IMR-90 (cell line): ENCODE data around the gene CWF19L1. TPM values are rescaled to one million over a fixed set of nuclear protein-coding genes. Genes with fewer than 3 reads are reported as not detected.

Experiments
- ATAC-seq: fragments of 200-7000 bp; cut with Tn5 transposase; 2 replicates; pipeline ENCODE4 v1.9.1; 2020; ENCODE audit warnings: low read depth, mild to moderate bottlenecking, moderate library complexity
- BruUV-seq: library from RNA; stranded (reverse); fragments of 400-500 nt; replicated peaks from 2 replicates; lab custom pipeline; 2021; lab: Mats Ljungman, UMichigan
- CTCF ChIA-PET: fragments of 300-600 bp; formaldehyde crosslinking; extraction: SDS; loops from one replicate; lab custom pipeline; 2021; ENCODE audit warnings: antibody characterized with exemption; lab: Yijun Ruan, JAX
- POLR2A ChIA-PET: fragments of 300-600 bp; sonication (Branson Sonifier 250); formaldehyde crosslinking; loops from one replicate; lab custom pipeline; 2022; ENCODE audit warnings: antibody characterized with exemption; ENCODE audit not compliant: unreplicated experiment; lab: Charles Lee
- DNase-seq: peaks from one replicate; pipeline ENCODE4 v3.0.0; 2013
- H2AFZ ChIP-seq: replicated peaks from 2 replicates; pipeline ENCODE3; 2013; ENCODE audit warnings: low read length, mild to moderate bottlenecking; ENCODE audit not compliant: poor library complexity
- H2AK5ac ChIP-seq: 2 replicates; pipeline ENCODE4 v1.6.1; 2013; ENCODE audit warnings: low read depth, low read length, inconsistent platforms
- H2AK9ac ChIP-seq: replicated peaks from 2 replicates; pipeline ENCODE3; 2013; ENCODE audit warnings: mild to moderate bottlenecking, low read depth, low read length, moderate library complexity; ENCODE audit not compliant: poor library complexity
- H2BK120ac ChIP-seq: 2 replicates; pipeline ENCODE4 v1.6.1; 2013; ENCODE audit warnings: low read depth, low read length, inconsistent platforms
- H2BK15ac ChIP-seq: 3 replicates; pipeline ENCODE4 v1.6.1; 2013; ENCODE audit warnings: low read depth, low read length, inconsistent platforms
- H2BK20ac ChIP-seq: 2 replicates; pipeline ENCODE4 v1.6.1; 2013; ENCODE audit warnings: low read depth, mild to moderate bottlenecking, inconsistent platforms, low read length, moderate library complexity
- H2BK5ac ChIP-seq: 2 replicates; pipeline ENCODE4 v1.6.1; 2013; ENCODE audit warnings: mild to moderate bottlenecking, low read depth, low read length, inconsistent platforms; ENCODE audit not compliant: poor library complexity, severe bottlenecking
- H3K14ac ChIP-seq: replicated peaks from 2 replicates; pipeline ENCODE4 v1.6.1; 2013; ENCODE audit warnings: low read depth, low read length, inconsistent platforms
- H3K18ac ChIP-seq: 2 replicates; pipeline ENCODE4 v1.6.1; 2013; ENCODE audit warnings: low read depth, low read length, control low read depth
- H3K23ac ChIP-seq: 2 replicates; pipeline ENCODE4 v1.6.1; 2013; ENCODE audit warnings: low read depth, low read length, inconsistent platforms
- H3K27ac ChIP-seq: 2 replicates; pipeline ENCODE4 v1.5.1; 2013; ENCODE audit warnings: mild to moderate bottlenecking, control low read depth, low read length; ENCODE audit not compliant: insufficient read depth
- H3K27me3 ChIP-seq: 2 replicates; pipeline ENCODE4 v1.6.1; 2013; ENCODE audit warnings: low read length; ENCODE audit not compliant: control insufficient read depth, insufficient read depth
- H3K36me3 ChIP-seq: 2 replicates; pipeline ENCODE4 v1.6.1; 2013; ENCODE audit warnings: low read length, mixed read lengths; ENCODE audit not compliant: control insufficient read depth, insufficient read depth
- H3K4ac ChIP-seq: 2 replicates; pipeline ENCODE4 v1.6.1; 2013; ENCODE audit warnings: low read depth, low read length, inconsistent platforms
- H3K4me1 ChIP-seq: 2 replicates; pipeline ENCODE4 v1.6.1; 2013; ENCODE audit warnings: low read length, mixed read lengths; ENCODE audit not compliant: control insufficient read depth, insufficient read depth
- H3K4me2 ChIP-seq: 2 replicates; pipeline ENCODE4 v1.6.1; 2013; ENCODE audit warnings: low read depth, mild to moderate bottlenecking, control low read depth, low read length, moderate library complexity
- H3K4me3 ChIP-seq: 2 replicates; pipeline ENCODE4 v1.5.1; 2013; ENCODE audit warnings: low read depth, mild to moderate bottlenecking, control low read depth, low read length, moderate library complexity; ENCODE audit not compliant: insufficient read depth
- H3K56ac ChIP-seq: 2 replicates; pipeline ENCODE4 v1.6.1; 2013; ENCODE audit warnings: low read length, inconsistent platforms; ENCODE audit not compliant: insufficient read depth; ENCODE audit errors: extremely low read depth
- H3K79me1 ChIP-seq, 2 experiments: 2 replicates each; pipeline ENCODE4 v1.6.1; 2013; ENCODE audit warnings: low read length in 2 of 2, inconsistent platforms in 1 of 2, low read depth in 1 of 2
- H3K9ac ChIP-seq: 2 replicates; pipeline ENCODE4 v1.6.1; 2013; ENCODE audit warnings: low read depth, low read length, control low read depth
- H3K9me1 ChIP-seq: 2 replicates; pipeline ENCODE4 v1.6.1; 2013; ENCODE audit warnings: low read length, inconsistent platforms; ENCODE audit not compliant: insufficient read depth
- H3K9me3 ChIP-seq: 2 replicates; pipeline ENCODE4 v1.6.1; 2013; ENCODE audit warnings: low read length; ENCODE audit not compliant: control insufficient read depth, insufficient read depth
- H4K20me1 ChIP-seq: 2 replicates; pipeline ENCODE4 v1.6.1; 2013; ENCODE audit warnings: low read length, inconsistent platforms; ENCODE audit not compliant: insufficient read depth
- H4K5ac ChIP-seq: 2 replicates; pipeline ENCODE4 v1.6.1; 2013; ENCODE audit warnings: mild to moderate bottlenecking, low read depth, low read length, control low read depth
- H4K8ac ChIP-seq, 2 experiments: 2 replicates each; pipeline ENCODE4 v1.6.1; 2013; ENCODE audit warnings: low read depth in 2 of 2, low read length in 2 of 2, control low read depth in 1 of 2, inconsistent platforms in 1 of 2
- H4K91ac ChIP-seq: 2 replicates; pipeline ENCODE4 v1.6.1; 2013; ENCODE audit warnings: low read depth, low read length, inconsistent platforms; ENCODE audit not compliant: insufficient read depth
- BHLHE40 ChIP-seq: fragments of 150-350 bp; IDR thresholded peaks from 2 replicates; pipeline ENCODE4 v1.6.1; 2016; ENCODE audit warnings: mild to moderate bottlenecking, low read depth, low read length
- CEBPB ChIP-seq: IDR thresholded peaks from 2 replicates; pipeline ENCODE4 v1.6.1; 2012; ENCODE audit warnings: low read depth, low read length, improper control_type of control experiment
- CHD1 ChIP-seq: IDR thresholded peaks from 2 replicates; pipeline ENCODE4 v1.6.1; 2012; ENCODE audit warnings: low read depth, low read length, improper control_type of control experiment
- ELK1 ChIP-seq: fragments of 150-350 bp; IDR thresholded peaks from 2 replicates; pipeline ENCODE4 v1.6.1; 2016; ENCODE audit warnings: low read depth, mild to moderate bottlenecking, low read length, moderate library complexity, borderline replicate concordance
- FOS ChIP-seq: fragments of 150-350 bp; IDR thresholded peaks from 2 replicates; pipeline ENCODE4 v1.6.1; 2016; ENCODE audit warnings: low read depth, low read length
- MAFK ChIP-seq: IDR thresholded peaks from 2 replicates; pipeline ENCODE4 v1.6.1; 2012; ENCODE audit warnings: low read depth, low read length, improper control_type of control experiment
- MAZ ChIP-seq: IDR thresholded peaks from 2 replicates; pipeline ENCODE4 v1.6.1; 2012; ENCODE audit warnings: low read depth, mild to moderate bottlenecking, low read length, improper control_type of control experiment, moderate library complexity, borderline replicate concordance
- MXI1 ChIP-seq: IDR thresholded peaks from 2 replicates; pipeline ENCODE4 v1.6.1; 2012; ENCODE audit warnings: low read depth, mild to moderate bottlenecking, low read length, moderate library complexity, borderline replicate concordance
- NFE2L2 ChIP-seq: fragments of 150-350 bp; IDR thresholded peaks from 2 replicates; pipeline ENCODE4 v1.6.1; 2016; ENCODE audit warnings: low read depth, mild to moderate bottlenecking, low read length
- POLR2A ChIP-seq: IDR thresholded peaks from 2 replicates; pipeline ENCODE4 v1.6.1; 2012; ENCODE audit warnings: mild to moderate bottlenecking, low read depth, low read length
- RAD21 ChIP-seq: IDR thresholded peaks from 2 replicates; pipeline ENCODE4 v1.6.1; 2012; ENCODE audit warnings: low read length, improper control_type of control experiment
- RCOR1 ChIP-seq: IDR thresholded peaks from 2 replicates; pipeline ENCODE4 v1.6.1; 2012; ENCODE audit warnings: mild to moderate bottlenecking, low read length, improper control_type of control experiment; ENCODE audit not compliant: insufficient replicate concordance
- RFX5 ChIP-seq: IDR thresholded peaks from 2 replicates; pipeline ENCODE4 v1.8.0; 2012; ENCODE audit warnings: low read depth, mild to moderate bottlenecking, low read length, moderate library complexity
- SMC3 ChIP-seq: fragments of 150-350 bp; IDR thresholded peaks from 2 replicates; pipeline ENCODE4 v1.6.1; 2016; ENCODE audit warnings: low read depth, mild to moderate bottlenecking, antibody characterized with exemption, low read length, moderate library complexity
- WGBS, 2 experiments: methylation state at CpG; one replicate each; pipeline versions ENCODE4 v1.1.5 to v1.1.7; 2013; ENCODE audit warnings: missing lambda C conversion rate in 2 of 2; ENCODE audit not compliant: insufficient read length in 1 of 2; ENCODE audit errors: extremely low coverage in 2 of 2; 5-methylcytosine and 5-hydroxymethylcytosine counted together
- dilution Hi-C: fragments of 300-500 bp; cut with HindIII; formaldehyde crosslinking; loops from one replicate; pipeline ENCODE4 v1.14.3; 2018; ENCODE audit warnings: low sequenced_read_pairs; ENCODE audit not compliant: unreplicated experiment
- in situ Hi-C: fragments of 300-500 bp; cut with MboI; formaldehyde crosslinking; loops from 3 replicates; pipeline ENCODE4 v1.14.3; 2019; ENCODE audit warnings: low sequenced_read_pairs, inconsistent platforms, mixed read lengths
- intact Hi-C: fragments of 100-400 bp; cut with micrococcal nuclease; formaldehyde crosslinking; loops from 2 replicates; pipeline ENCODE4 v1.10.0; 2022
- polyA plus RNA-seq, 3 experiments: library from polyadenylated mRNA; depleted of rRNA; stranded (reverse); fragments of >200 nt; gene quantifications; 2 replicates each; pipeline ENCODE4 v1.2.3, GENCODE V29; 2012; ENCODE audit warnings: low replicate concordance in 1 of 3
- total RNA-seq: library from RNA; depleted of rRNA; stranded (reverse); fragments of >200 nt; gene quantifications from 2 replicates; pipeline ENCODE4 v1.2.3, GENCODE V29; 2012
- TF ChIP-seq, protein P1 (sequence below): conservative IDR thresholded peaks from 2 replicates; pipeline ENCODE4 v1.5.1; 2012; ENCODE audit warnings: mild to moderate bottlenecking, low read depth, low read length, improper control_type of control experiment
- TF ChIP-seq, protein P2 (sequence below): fragments of 150-350 bp; IDR thresholded peaks from 2 replicates; pipeline ENCODE4 v1.6.1; 2017; ENCODE audit warnings: mild to moderate bottlenecking, antibody characterized with exemption, low read length, low read depth

CWF19L1 gene
- total and polyA plus RNA-seq, 2 of the 4 experiments (the other 2 are of a cell fraction), result 10.2 to 30.8 TPM

DNA sequence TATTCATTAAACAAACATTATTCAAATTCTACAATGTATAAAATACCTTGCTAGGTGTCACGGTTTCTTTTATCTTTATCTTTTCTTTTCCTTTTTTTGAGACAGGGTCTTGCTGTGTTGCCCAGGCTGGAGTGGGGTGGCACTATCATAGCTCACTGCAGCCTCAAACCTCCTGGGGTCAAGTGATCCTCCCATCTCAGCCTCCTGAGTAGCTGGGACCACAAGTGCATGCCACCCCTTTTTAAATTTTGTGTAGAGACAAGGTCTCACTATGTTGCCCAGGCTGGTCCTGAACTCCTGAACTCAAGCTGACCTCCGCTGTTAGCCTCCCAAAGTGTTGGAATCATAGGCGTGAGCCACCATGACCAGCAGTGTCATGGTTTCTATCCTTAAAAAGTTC, 37.0 kb upstream of the CWF19L1 start:
- Histone ChIP-seq H3K9me3 (no peaks in the 10 kb centered on the region), H2AK5ac (no peak overlapping the region), H4K8ac (no peak overlapping the region), H4K91ac (no peak overlapping the region), H2AK9ac (no peak overlapping the region), H3K4me2 (no peak overlapping the region), H3K14ac (no peak overlapping the region), H3K9me1 (no peaks in the 10 kb centered on the region), H2BK20ac (no peak overlapping the region), H4K20me1 (no peaks in the 10 kb centered on the region), H3K27me3 (peaks cover 15% of the 10 kb centered on the region), H4K5ac (no peak overlapping the region), H3K36me3 (no peaks in the 10 kb centered on the region), H3K4ac (no peak overlapping the region), H3K4me3 (no peak overlapping the region), H3K4me1 (no peaks in the 10 kb centered on the region), H3K9ac (no peak overlapping the region), H2BK15ac (no peak overlapping the region), H3K23ac (no peak overlapping the region), H3K18ac (no peak overlapping the region), H2BK5ac (no peak overlapping the region), H3K79me1 (no peaks in the 10 kb centered on the region), H2AFZ (no peak overlapping the region), H3K56ac (no peak overlapping the region), H2BK120ac (no peak overlapping the region), H3K27ac (no peak overlapping the region)
- DNase-seq (no peak), ATAC-seq (no peak)
- no TSS peak for BruUV-seq
- CTCF ChIA-PET, result interaction anchor here (1.3 kb wide), 2 partner anchors 16 to 32 kb away, joined by 3 to 5 read pairs; no protein-coding TSS in a partner anchor
- no CpG with 5 or more reads among the region's 3 CpGs for WGBS, 2 experiments
- intact Hi-C loops (loop anchor here (10.0 kb wide), 1 partner anchor 200 kb away; no protein-coding TSS in a partner anchor), dilution Hi-C loops (no loop called here), in situ Hi-C loops (loop anchor here (10.0 kb wide), 1 partner anchor 130 kb away; no protein-coding TSS in a partner anchor)
- no peak for TF ChIP-seq POLR2A
- TF ChIP-seq RAD21, result no peak
- TF ChIP-seq, protein P1, sequence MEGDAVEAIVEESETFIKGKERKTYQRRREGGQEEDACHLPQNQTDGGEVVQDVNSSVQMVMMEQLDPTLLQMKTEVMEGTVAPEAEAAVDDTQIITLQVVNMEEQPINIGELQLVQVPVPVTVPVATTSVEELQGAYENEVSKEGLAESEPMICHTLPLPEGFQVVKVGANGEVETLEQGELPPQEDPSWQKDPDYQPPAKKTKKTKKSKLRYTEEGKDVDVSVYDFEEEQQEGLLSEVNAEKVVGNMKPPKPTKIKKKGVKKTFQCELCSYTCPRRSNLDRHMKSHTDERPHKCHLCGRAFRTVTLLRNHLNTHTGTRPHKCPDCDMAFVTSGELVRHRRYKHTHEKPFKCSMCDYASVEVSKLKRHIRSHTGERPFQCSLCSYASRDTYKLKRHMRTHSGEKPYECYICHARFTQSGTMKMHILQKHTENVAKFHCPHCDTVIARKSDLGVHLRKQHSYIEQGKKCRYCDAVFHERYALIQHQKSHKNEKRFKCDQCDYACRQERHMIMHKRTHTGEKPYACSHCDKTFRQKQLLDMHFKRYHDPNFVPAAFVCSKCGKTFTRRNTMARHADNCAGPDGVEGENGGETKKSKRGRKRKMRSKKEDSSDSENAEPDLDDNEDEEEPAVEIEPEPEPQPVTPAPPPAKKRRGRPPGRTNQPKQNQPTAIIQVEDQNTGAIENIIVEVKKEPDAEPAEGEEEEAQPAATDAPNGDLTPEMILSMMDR, result no peak
- no peak for TF ChIP-seq RFX5
- TF ChIP-seq RCOR1, result no peak
- no peak for TF ChIP-seq ELK1
- TF ChIP-seq MAZ, result no peak
- TF ChIP-seq BHLHE40, result no peak
- TF ChIP-seq CEBPB, result no peak
- TF ChIP-seq SMC3, result no peak
- no peak for TF ChIP-seq MAFK
- TF ChIP-seq CHD1, result no peak
- no peak for TF ChIP-seq MXI1
- TF ChIP-seq NFE2L2, result no peak
- no peak for TF ChIP-seq FOS
- TF ChIP-seq, protein P2, sequence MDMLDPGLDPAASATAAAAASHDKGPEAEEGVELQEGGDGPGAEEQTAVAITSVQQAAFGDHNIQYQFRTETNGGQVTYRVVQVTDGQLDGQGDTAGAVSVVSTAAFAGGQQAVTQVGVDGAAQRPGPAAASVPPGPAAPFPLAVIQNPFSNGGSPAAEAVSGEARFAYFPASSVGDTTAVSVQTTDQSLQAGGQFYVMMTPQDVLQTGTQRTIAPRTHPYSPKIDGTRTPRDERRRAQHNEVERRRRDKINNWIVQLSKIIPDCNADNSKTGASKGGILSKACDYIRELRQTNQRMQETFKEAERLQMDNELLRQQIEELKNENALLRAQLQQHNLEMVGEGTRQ, result no peak
- POLR2A ChIA-PET, result interaction anchor here (0.6 kb wide), 1 partner anchor 127 kb away, joined by 5 read pairs; no protein-coding TSS in a partner anchor
